Activated CD4-positive, CD25-positive, alpha-beta regulatory T cell treated with anti-CD3 and anti-CD28 coated beads, Interleukin-2, amount 50 U/mL, for 24 hours (primary cell): ENCODE results near the gene VASP.
"Not testable (repeated sequence)": the region's sequence is repeated elsewhere in the genome, so short reads cannot be mapped to it uniquely, and the experiment has no call there.

ENCODE experiments used
- ATAC-seq, 2 donors: fragments of 150-1000 bp; cut with Tn5 transposase; one replicate each; pipeline ENCODE4 v1.10.0; 2021; ENCODE audit warnings: mild to moderate bottlenecking in 1 of 2, moderate library complexity in 1 of 2

Gene VASP

DNA sequence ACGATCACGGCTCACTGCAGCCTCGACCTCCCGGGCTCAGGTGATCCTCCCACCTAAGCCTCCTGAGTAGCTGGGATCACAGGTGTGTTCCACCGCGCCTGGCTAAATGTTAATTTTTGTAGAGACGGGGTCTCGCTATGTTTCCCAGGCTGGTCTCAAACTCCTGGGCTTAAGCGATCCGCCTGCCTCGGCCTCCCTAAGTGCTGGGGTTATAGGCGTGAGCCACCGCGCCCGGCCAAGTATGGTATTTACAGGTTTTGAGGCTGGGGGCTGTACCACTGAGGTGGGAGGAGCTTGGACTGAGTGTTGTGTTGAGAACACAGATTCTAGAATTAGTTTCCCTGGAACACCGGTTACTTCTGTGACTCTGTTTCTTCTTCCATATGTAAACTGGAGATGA lies 9.5 kb upstream of the VASP start:
- no peak for ATAC-seq

GRCh38 chr19:45498411-45499195 lies 8.7 kb upstream of the VASP start, which contains the start of gene PPM1N:
PPM1N (plus strand) TSS chr19:45498443; CDS start chr19:45498473, 30 bp downstream.
- peak; percentile 66 to 67 for ATAC-seq

- ATAC-seq: peak; percentile 25 to 37
Measured at GRCh38 chr19:45499196-45500180, 7.8 kb upstream of the VASP start.

GRCh38 chr19:45500918-45501729 lies 6.2 kb upstream of the VASP start:
- no peak for ATAC-seq

DNA sequence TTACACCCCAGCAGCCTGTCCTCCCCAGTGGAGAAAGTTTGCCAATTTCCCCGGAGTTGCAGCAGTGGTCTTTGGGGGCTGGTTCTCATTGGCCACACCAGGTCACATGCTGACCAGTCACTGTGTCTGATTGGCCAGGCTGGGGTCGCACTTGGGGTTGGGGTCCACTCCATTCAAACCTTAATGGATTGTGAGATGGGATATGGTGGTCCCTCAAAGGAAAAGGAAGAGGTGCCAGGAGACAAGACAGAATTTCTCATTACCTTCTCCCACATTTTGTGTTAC lies 5.6 kb upstream of the VASP start:
- ATAC-seq: no peak

GRCh38 chr19:45502111-45502510 lies 5.2 kb upstream of the VASP start:
- no peak for ATAC-seq

GRCh38 chr19:45503909-45504308 lies 3.4 kb upstream of the VASP start:
- ATAC-seq: no peak

- no peak for ATAC-seq
Measured at GRCh38 chr19:45505151-45505995, 1.9 kb upstream of the VASP start.

GRCh38 chr19:45505996-45506245 lies 1.4 kb upstream of the VASP start:
- ATAC-seq: no peak

- ATAC-seq: peak; percentile 82 to 83
Measured at GRCh38 chr19:45506246-45506988, 862 bp upstream of the VASP start.

- no peak for ATAC-seq
Measured at GRCh38 chr19:45507872-45508416, 665 bp downstream of the VASP start.

GRCh38 chr19:45508417-45508860 lies 1.2 kb downstream of the VASP start:
- ATAC-seq: no peak

DNA sequence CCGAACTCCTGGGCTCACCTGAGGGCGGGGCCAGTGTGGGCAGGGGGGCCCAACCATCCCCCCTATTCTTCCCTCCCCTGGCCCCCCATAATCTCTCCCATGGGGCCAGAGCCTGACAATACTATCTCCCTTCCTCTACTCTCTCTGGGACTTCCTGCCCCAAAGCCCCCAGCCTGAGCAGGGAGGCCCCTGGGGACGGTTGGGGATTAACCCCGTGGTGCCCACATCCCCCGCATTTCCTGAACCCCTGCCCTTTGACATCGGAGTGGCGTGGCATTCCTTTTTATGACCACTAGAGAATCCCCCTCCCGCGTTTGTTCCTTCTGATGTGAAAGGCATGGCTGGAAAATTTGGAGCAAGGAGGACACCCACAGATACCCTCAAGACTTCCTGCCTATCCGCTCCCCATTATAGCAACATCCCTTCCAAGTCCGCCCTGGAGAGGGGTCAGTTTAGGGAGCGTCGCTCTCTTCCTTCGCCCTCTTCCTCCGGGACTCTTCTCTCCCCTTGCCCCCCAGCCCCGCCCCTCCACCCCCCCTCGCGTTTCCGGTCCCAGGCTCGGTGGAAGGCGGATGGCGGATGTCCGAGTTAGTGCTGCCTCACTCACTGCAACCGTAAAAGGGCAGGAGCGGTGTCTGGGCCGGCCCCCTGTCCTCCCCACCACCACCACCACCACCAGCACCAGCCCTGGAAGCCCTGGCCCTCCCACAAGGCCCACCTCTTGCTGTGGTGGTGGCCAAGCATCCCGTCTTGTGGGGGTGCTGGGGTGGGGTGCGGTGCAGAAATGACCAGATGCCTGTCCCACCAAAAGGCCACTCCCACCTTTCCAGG lies 1.8 kb downstream of the VASP start:
- ATAC-seq: no peak

DNA sequence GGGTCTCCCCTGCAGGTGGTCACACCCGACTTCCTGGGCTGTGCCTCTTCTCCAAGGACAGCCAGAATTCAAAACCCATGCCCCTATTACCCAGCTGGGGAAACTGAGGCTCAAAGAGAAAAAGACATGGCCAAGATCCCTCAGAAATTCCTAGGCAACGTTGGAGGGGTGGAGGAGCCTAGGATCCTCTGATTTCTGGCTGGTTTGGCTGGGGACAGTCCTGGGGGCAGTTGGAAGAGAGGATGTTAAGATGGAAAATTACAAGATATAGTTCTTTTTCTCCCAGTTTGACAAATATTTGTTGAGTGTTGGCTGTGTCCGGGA lies 2.4 kb downstream of the VASP start:
- no peak for ATAC-seq

DNA sequence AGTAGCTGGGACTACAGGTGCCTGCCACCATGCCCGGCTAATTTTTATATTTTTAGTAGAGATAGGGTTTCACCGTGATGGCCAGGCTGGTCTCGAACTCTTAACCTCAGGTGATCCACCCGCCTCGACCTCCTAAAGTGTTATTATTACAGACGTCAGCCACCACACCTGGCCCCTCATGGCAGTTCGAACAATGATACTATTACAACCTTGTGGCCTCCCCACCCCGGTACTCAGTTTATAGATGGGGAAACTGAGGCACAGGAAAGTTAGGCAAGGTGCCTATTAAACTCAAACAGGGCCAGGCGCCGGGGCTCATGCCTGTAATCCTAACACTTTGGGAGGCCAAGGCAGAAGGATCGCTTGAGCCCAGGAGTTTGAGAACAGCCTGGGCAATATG lies 3.1 kb downstream of the VASP start:
- ATAC-seq: not testable (repeated sequence)

GRCh38 chr19:45511074-45511473 lies 3.8 kb downstream of the VASP start:
- ATAC-seq: no peak

DNA sequence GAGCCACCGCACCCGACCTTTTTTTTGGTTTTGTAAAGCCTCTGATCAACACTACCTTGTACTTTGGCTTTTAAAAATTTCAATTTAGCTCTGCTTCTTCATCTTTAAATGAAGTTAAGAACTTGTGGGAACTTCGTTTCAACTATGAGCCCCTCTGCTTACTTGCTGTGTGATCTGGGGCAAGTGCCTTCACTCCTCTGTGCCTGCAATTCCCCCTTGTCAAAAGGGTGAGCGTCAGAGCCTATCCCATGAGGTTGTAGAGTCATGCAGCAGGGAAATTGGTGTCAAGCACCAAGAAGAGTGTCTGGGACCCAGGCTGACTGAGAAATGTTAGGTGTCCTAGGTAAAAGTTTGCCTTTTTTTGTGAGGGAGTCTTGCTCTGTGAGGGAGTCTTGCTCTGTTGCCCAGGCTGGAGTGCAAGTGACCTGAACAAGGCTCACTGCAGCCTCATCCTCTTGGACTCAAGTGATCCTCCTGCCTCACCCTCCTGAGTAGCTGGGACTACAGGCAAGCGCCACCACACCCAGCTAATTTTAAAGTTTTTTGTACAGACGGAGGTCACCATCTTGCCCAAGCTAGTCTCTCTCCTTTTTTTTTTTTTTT lies 5.7 kb downstream of the VASP start:
- ATAC-seq: no peak

- peak; percentile 45 to 46 for ATAC-seq
Measured at GRCh38 chr19:45514376-45515051, 7.2 kb downstream of the VASP start.

DNA sequence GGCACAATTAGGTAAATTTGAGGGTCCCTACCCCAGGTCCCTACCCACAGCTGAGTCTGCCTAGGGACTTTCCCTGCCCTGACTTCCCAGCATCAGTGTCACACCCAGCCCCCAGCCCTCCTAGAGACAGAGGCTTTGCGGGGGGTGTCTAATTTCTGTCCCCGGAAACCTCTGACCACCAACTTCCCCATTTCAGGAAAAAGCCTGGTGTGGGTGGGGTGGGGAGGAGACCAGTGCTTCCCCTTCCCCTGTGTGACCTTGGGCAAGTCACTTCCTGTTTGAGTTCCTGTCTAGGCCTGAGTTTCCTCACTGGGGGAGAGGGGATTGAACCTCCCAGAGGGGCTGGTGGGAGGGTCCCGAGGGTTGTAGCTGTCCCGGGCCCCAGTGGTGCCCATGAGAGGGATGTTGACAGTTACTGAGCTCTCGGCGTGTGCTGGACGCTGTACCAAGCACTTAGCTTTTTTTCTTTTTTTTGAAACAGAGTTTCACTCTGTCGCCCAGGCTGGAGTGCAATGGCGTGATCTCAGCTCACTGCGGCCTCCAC lies 7.9 kb downstream of the VASP start:
- peak; percentile 54 to 58 for ATAC-seq
